ENCODE results near the gene AURKB.

AURKB gene

DNA sequence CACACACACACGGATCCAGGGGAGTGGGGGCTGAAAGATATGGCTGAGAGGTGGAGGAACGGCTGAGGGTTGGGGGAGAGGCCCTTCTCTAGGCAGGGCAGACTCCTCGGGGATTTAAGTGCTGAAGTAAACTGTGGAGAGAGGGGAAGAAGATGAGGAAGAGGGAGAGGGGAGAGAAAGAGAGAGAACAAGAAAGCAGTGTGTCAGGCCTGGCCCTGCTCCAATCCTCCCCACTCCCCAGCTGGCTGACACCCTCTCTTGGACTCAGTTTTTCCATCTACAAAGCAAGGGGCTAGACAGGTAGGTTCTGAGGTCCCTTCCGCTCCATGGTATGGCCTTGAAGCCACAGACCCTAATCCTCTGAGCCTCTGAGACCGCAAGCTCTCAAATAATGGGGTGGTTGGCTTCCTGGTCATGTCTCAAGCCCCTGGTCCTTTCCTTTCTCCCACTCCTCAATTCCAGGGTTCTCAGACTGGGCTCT, 49.6 kb downstream of the AURKB start:
- DNase-seq = no peak

DNA sequence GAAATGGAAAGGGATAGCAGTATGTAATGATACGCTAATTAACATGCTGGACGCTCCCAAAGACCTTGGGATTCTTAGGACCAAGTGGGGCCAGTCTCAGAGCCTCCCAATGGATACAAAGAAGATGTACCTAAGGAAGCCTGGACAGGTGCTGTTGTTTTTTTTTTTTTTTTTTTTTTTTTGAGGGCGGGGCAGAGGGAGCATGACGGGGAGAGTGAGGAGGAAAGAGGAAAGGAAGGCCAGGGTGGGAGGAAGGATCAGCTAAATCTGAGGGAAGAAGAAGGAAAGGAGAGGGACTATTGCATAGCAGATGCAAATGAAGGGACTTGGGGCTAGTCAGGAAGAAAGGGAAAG, 50.2 kb downstream of the AURKB start:
- DNase-seq = no peak

DNA sequence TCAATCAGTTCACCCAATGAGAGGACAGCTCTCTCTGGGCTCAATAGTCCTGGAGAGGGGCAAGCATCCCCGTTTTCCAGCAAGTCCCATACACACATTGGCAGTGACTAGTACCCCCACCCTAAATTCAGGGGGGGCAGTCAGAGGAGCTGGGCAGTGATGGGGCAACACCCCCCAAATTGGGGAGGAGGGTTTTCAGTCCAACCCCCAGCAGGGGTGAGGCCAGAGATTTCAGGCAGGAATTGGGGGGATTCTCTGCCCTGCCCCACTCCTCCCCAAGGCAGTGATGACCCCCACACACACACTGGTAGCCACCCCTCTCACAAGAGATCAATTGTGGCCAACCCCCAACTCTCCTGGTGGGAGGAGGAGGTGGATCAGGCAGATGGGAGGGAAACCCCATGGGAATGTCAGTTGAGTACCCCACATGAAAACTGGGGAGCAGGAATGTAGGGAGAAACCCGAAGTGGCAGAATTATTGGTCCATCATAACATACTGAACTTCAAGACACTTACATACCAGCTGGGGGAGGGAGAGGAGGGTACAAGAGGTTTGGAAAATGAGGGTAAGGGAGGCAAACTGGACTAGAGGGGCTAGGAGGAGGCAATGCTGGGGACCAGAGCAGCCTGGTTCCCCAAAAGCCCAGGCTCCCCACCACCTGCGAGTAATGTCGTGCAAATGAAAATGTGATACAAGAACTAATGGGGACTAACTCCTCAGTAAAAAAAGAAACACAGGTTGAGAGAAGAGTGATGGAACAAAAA, 50.7 kb downstream of the AURKB start:
- DNase-seq = no peak

DNA sequence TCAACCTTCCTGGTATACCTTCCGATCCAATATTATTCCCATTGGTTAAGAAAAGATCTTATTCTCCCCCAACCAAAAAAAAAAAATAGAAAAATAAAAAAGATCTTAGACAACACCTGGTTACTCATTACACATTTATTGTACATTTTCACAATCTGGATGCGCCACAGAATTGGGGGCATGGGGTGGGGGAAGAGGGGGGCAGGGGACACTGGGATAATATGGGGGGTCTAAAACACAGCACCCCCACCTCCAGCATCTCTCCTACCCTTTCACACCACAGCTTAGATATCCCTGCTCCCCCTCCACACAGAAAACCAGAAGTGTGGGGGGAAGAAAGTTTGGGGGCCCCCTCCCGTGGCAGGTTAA, 51.4 kb downstream of the AURKB start:
- no peak for DNase-seq

DNA sequence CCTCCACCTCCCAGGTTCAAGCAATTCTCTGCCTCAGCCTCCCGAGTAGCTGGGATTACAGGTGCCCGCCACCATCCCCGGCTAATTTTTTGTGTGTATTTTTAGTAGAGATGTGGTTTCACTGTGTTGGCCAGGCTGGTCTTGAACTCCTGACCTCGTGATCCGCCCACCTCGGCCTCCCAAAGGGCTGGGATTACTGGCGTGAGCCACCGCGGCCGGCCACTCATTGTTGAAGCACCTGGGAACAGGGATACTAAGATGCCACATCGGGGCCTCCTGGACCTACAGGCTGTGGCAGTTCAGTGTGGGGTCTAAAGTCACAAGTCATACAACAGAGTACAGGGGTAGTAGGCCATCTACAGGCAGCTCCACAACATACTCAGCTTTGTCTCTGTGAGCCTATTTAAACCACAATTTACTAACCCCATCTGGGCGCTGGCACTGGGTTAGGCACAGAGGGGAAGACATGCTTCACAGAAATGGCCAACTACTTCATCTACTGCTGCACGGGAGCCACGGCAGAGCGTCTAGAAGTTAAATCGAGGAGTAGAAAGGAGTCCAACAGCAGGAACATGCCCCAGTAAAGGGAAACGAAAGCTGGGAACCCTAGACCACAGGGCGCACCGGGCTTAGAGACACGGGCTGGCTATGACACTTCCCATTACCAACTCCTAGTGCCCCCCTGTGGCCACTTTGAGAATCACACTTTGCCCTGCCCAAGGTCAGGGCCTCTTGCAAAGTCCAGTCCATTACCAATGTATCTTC, 51.9 kb downstream of the AURKB start:
- peak; percentile 60 for DNase-seq

DNA sequence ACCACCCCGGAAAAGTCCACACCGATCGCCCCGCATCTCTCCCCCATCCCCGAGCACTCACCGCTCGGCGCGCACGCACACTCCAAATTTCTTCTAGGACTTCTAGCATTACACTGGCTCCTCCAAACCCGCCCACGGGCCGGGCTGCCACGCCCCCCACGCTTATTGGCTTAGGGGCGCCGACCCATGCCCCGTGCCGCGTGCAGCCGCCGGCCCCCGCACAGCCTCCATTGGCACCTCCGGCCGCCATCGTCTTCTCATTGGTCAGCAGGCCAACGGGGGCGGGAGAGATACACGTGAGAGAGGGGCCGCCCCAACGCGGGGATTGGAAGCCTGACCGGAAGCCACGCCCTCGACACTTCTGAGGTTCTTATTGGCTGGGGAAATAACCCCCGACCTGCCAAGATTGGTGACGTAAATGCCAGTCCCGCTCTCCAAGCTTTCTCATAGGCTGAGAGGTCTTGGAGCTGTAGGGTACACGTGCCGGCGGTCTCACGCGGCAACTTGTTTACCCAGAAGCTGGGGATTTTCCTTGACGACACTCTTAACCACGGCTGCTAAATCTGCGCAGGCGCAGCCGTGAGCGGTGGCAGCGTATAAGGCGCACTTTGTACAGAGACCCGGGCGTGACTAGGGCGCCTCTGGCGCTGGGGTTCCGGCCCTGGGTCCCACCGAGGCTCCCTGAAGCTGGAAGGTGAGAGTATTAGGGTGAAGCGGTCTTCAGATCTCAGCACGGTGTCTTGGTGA, 54.0 kb downstream of the AURKB start:
- DNase-seq = peak; percentile 100

DNA sequence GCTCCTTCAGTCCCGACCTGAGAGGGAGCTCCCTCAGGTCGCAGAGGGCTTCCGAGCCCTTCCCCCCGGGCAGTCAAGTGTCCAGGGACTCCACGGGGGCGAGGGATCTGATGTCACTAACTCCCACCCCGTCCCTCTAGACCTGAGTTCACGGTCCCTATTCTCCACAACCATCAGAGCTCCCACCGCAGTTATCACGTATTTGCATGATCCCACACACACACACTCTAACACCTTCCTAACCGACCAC, 54.5 kb downstream of the AURKB start:
- DNase-seq = no peak

DNA sequence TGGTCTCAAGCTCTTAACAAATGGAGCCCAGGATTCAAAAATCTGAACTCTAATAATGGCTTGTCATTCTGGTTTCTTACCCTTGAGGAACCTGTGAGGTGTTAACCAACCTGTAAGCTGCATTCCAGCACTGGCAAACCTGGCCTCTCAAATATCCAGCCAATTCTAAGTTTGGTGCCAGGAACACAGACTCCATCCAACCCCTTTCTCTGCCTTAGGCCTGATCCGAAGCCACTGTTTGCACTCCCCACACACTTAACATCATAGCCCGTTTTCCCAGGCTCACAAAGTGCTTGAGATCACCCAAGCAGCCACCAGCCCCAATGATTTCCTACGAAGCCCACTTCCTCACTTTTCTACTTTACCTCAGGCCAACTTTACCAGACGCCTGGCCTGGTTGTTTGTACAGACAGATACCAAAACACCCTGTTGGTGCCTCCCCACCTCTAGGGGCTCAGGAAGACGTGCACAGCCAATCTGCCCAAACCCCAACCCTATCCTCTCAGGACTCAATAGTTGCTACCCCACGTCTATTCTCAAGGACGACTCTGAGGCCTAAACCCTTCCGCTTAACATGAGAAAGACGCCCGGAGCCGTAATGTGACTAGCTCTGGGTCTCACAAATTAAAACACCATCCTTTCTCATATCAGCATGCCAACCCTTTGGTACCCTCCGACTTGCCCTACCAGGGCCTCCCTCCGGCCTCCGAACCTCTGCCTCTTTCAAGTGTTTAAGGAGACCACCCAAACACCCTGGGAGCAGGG, 55.0 kb downstream of the AURKB start:
- DNase-seq = no peak
